ENCODE data around the gene ADGRG2. TPM values are rescaled to one million over a fixed set of nuclear protein-coding genes. Genes with fewer than 3 reads are reported as not detected.

The ADGRG2 gene
- polyA plus RNA-seq: 0.16 TPM

GRCh38 chrX:19121898-19122640 is at the start of gene ADGRG2:
Gene ADGRG2, minus strand, starts transcription at chrX:19122468. Its CDS starts 53,634 bp downstream, at chrX:19068834.
- Mint-ChIP-seq H3K36me3 (peaks cover 2% of the 10 kb centered on the region), H3K27ac (no peak within 1 kb of the TSS)

GRCh38 chrX:19168609-19169008 is 46.3 kb upstream of the ADGRG2 start:
- Mint-ChIP-seq H3K36me3 (no peaks in the 10 kb centered on the region), H3K27me3 (no peaks in the 10 kb centered on the region), H3K4me3 (no peak overlapping the region), H3K27ac (peak overlapping the region in 1 of 3 donors; percentile 19), H3K4me1 (peaks cover 0 to 2% (median 0%) of the 10 kb centered on the region in 3 donors), H3K9me3 (peaks cover 2 to 7% (median 2%) of the 10 kb centered on the region in 3 donors)

More at GRCh38 chrX:19121898-19122640, at the start of gene ADGRG2:
- Mint-ChIP-seq H3K9me3 (peaks cover 0 to 3% (median 0%) of the 10 kb centered on the region in 3 donors), H3K4me1 (no peaks in the 10 kb centered on the region), H3K4me3 (peak within 1 kb of the TSS in 2 of 4 donors; percentile 47 to 80), H3K27me3 (peaks cover 23% of the 10 kb centered on the region)

GRCh38 chrX:19162851-19163250 is 40.6 kb upstream of the ADGRG2 start:
- Mint-ChIP-seq H3K9me3 (peaks cover 0 to 2% (median 0%) of the 10 kb centered on the region in 3 donors), H3K27ac (no peak overlapping the region), H3K36me3 (no peaks in the 10 kb centered on the region), H3K4me1 (no peaks in the 10 kb centered on the region), H3K27me3 (no peaks in the 10 kb centered on the region), H3K4me3 (no peak overlapping the region)

- Mint-ChIP-seq H3K9me3 (peaks cover 0 to 2% (median 2%) of the 10 kb centered on the region in 3 donors), H3K36me3 (no peaks in the 10 kb centered on the region), H3K27ac (no peak overlapping the region), H3K27me3 (no peaks in the 10 kb centered on the region), H3K4me3 (no peak overlapping the region), H3K4me1 (peaks cover 0 to 1% (median 0%) of the 10 kb centered on the region in 3 donors)
These were observed 33.9 kb upstream of the ADGRG2 start for GRCh38 chrX:19156186-19156585.

- H3K27ac Mint-ChIP-seq: no peak overlapping the region
These were observed 30.5 kb upstream of the ADGRG2 start for GRCh38 chrX:19152762-19153161.

GRCh38 chrX:19137067-19137466 is 14.8 kb upstream of the ADGRG2 start:
- H3K27me3 Mint-ChIP-seq: peaks cover 3% of the 10 kb centered on the region
- H3K4me1 Mint-ChIP-seq: no peaks in the 10 kb centered on the region
- no peaks in the 10 kb centered on the region for H3K9me3 Mint-ChIP-seq
- H3K36me3 Mint-ChIP-seq: no peaks in the 10 kb centered on the region
- no peak overlapping the region for H3K4me3 Mint-ChIP-seq
- H3K27ac Mint-ChIP-seq: no peak overlapping the region

More at GRCh38 chrX:19152762-19153161, 30.5 kb upstream of the ADGRG2 start:
- Mint-ChIP-seq H3K9me3 (peaks cover 2 to 3% (median 3%) of the 10 kb centered on the region in 3 donors), H3K27me3 (no peaks in the 10 kb centered on the region), H3K36me3 (no peaks in the 10 kb centered on the region), H3K4me1 (peaks cover 0 to 1% (median 0%) of the 10 kb centered on the region in 3 donors), H3K4me3 (no peak overlapping the region)

GRCh38 chrX:19133784-19134183 is 11.5 kb upstream of the ADGRG2 start:
- Mint-ChIP-seq H3K27ac (no peak overlapping the region), H3K9me3 (no peaks in the 10 kb centered on the region), H3K4me1 (no peaks in the 10 kb centered on the region), H3K36me3 (no peaks in the 10 kb centered on the region), H3K4me3 (no peak overlapping the region), H3K27me3 (peaks cover 3% of the 10 kb centered on the region)

GRCh38 chrX:19133231-19133630 is 11.0 kb upstream of the ADGRG2 start:
- H3K27ac Mint-ChIP-seq: no peak overlapping the region
- no peak overlapping the region for H3K4me3 Mint-ChIP-seq
- H3K9me3 Mint-ChIP-seq: no peaks in the 10 kb centered on the region
- peaks cover 3% of the 10 kb centered on the region for H3K27me3 Mint-ChIP-seq
- no peaks in the 10 kb centered on the region for H3K4me1 Mint-ChIP-seq
- H3K36me3 Mint-ChIP-seq: no peaks in the 10 kb centered on the region

- no peaks in the 10 kb centered on the region for H3K36me3 Mint-ChIP-seq
- peaks cover 0 to 2% (median 0%) of the 10 kb centered on the region in 3 donors for H3K9me3 Mint-ChIP-seq
- peaks cover 3% of the 10 kb centered on the region for H3K27me3 Mint-ChIP-seq
- H3K4me3 Mint-ChIP-seq: no peak overlapping the region
- H3K27ac Mint-ChIP-seq: no peak overlapping the region
- H3K4me1 Mint-ChIP-seq: no peaks in the 10 kb centered on the region
These were observed 8.4 kb upstream of the ADGRG2 start for GRCh38 chrX:19130628-19131027.

GRCh38 chrX:19129694-19130093 is 7.4 kb upstream of the ADGRG2 start:
- no peak overlapping the region for H3K4me3 Mint-ChIP-seq
- H3K9me3 Mint-ChIP-seq: peaks cover 0 to 2% (median 0%) of the 10 kb centered on the region in 3 donors
- H3K4me1 Mint-ChIP-seq: no peaks in the 10 kb centered on the region
- H3K27me3 Mint-ChIP-seq: peaks cover 3% of the 10 kb centered on the region
- no peaks in the 10 kb centered on the region for H3K36me3 Mint-ChIP-seq
- H3K27ac Mint-ChIP-seq: no peak overlapping the region

- H3K27me3 Mint-ChIP-seq: peaks cover 13% of the 10 kb centered on the region
- no peaks in the 10 kb centered on the region for H3K4me1 Mint-ChIP-seq
- H3K4me3 Mint-ChIP-seq: no peak overlapping the region
- no peak overlapping the region for H3K27ac Mint-ChIP-seq
- H3K9me3 Mint-ChIP-seq: peaks cover 0 to 2% (median 0%) of the 10 kb centered on the region in 3 donors
- H3K36me3 Mint-ChIP-seq: no peaks in the 10 kb centered on the region
These were observed 5.4 kb upstream of the ADGRG2 start for GRCh38 chrX:19127649-19128168.

- Mint-ChIP-seq H3K36me3 (peaks cover 2% of the 10 kb centered on the region), H3K27ac (no peak overlapping the region), H3K4me3 (peak overlapping the region in 1 of 4 donors; percentile 80), H3K27me3 (peaks cover 23% of the 10 kb centered on the region), H3K9me3 (peaks cover 0 to 3% (median 2%) of the 10 kb centered on the region in 3 donors), H3K4me1 (no peaks in the 10 kb centered on the region)
These were observed 357 bp upstream of the ADGRG2 start for GRCh38 chrX:19122641-19123009.

GRCh38 chrX:19121466-19121865 is 802 bp downstream of the ADGRG2 start:
- peaks cover 26% of the 10 kb centered on the region for H3K27me3 Mint-ChIP-seq

GRCh38 chrX:19110642-19111041 is 11.6 kb downstream of the ADGRG2 start:
- no peak overlapping the region for H3K27ac Mint-ChIP-seq
- no peaks in the 10 kb centered on the region for H3K4me1 Mint-ChIP-seq
- H3K4me3 Mint-ChIP-seq: no peak overlapping the region
- peaks cover 2% of the 10 kb centered on the region for H3K36me3 Mint-ChIP-seq
- H3K9me3 Mint-ChIP-seq: peaks cover 0 to 2% (median 0%) of the 10 kb centered on the region in 3 donors
- peaks cover 3% of the 10 kb centered on the region for H3K27me3 Mint-ChIP-seq

More at GRCh38 chrX:19121466-19121865, 802 bp downstream of the ADGRG2 start:
- Mint-ChIP-seq H3K4me1 (no peaks in the 10 kb centered on the region), H3K9me3 (peaks cover 0 to 3% (median 0%) of the 10 kb centered on the region in 3 donors), H3K27ac (no peak overlapping the region), H3K4me3 (peak overlapping the region in 1 of 4 donors; percentile 23), H3K36me3 (peaks cover 2% of the 10 kb centered on the region)

- peaks cover 0 to 2% (median 0%) of the 10 kb centered on the region in 3 donors for H3K9me3 Mint-ChIP-seq
- H3K4me1 Mint-ChIP-seq: no peaks in the 10 kb centered on the region
- H3K36me3 Mint-ChIP-seq: peaks cover 2% of the 10 kb centered on the region
- no peak overlapping the region for H3K27ac Mint-ChIP-seq
- no peak overlapping the region for H3K4me3 Mint-ChIP-seq
- no peaks in the 10 kb centered on the region for H3K27me3 Mint-ChIP-seq
These were observed 15.2 kb downstream of the ADGRG2 start for GRCh38 chrX:19107035-19107434.

All from IgD-negative memory B cell (primary cell).